ENCODE measurements around the gene F7.

- TF ChIP-seq POLR2A (conservative IDR thresholded peaks at IDR 0.05) (no peak), MBD1 (CRISPR knock-in tag; IDR thresholded peaks at IDR 0.05) (no peak), TAF1 (IDR thresholded peaks at IDR 0.05; ENCODE audit: control insufficient read depth, extremely low read depth, insufficient read depth, low read length, severe bottlenecking) (no peak), TEAD4 (IDR thresholded peaks at IDR 0.05; ENCODE audit: low read length) (no peak), TEAD4 (CRISPR knock-in tag; IDR thresholded peaks at IDR 0.05; ENCODE audit: borderline replicate concordance) (no peak), ZNF197 (CRISPR knock-in tag; IDR thresholded peaks at IDR 0.05; ENCODE audit: low read depth) (no peak)
- TF ChIP-seq, protein P1, sequence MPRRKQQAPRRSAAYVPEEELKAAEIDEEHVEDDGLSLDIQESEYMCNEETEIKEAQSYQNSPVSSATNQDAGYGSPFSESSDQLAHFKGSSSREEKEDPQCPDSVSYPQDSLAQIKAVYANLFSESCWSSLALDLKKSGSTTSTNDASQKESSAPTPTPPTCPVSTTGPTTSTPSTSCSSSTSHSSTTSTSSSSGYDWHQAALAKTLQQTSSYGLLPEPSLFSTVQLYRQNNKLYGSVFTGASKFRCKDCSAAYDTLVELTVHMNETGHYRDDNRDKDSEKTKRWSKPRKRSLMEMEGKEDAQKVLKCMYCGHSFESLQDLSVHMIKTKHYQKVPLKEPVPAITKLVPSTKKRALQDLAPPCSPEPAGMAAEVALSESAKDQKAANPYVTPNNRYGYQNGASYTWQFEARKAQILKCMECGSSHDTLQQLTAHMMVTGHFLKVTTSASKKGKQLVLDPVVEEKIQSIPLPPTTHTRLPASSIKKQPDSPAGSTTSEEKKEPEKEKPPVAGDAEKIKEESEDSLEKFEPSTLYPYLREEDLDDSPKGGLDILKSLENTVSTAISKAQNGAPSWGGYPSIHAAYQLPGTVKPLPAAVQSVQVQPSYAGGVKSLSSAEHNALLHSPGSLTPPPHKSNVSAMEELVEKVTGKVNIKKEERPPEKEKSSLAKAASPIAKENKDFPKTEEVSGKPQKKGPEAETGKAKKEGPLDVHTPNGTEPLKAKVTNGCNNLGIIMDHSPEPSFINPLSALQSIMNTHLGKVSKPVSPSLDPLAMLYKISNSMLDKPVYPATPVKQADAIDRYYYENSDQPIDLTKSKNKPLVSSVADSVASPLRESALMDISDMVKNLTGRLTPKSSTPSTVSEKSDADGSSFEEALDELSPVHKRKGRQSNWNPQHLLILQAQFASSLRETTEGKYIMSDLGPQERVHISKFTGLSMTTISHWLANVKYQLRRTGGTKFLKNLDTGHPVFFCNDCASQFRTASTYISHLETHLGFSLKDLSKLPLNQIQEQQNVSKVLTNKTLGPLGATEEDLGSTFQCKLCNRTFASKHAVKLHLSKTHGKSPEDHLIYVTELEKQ (CRISPR knock-in tag; IDR thresholded peaks at IDR 0.05) = no peak
Measured at GRCh38 chr13:113072376-113072775, 33.2 kb upstream of the F7 start.
